HT-29 (cell line): ENCODE data around the gene LOX. TPM values are rescaled to one million over a fixed set of nuclear protein-coding genes. Genes with fewer than 3 reads are reported as not detected.

Experiments used
- DNase-seq: peaks from one replicate; pipeline ENCODE4 v3.0.0-alpha.2; 2015; ENCODE audit warnings: low spot score
- total RNA-seq: library from RNA; depleted of rRNA; stranded (reverse); fragments of >200 nt; shearing (Covaris generic); gene quantifications from 2 replicates; pipeline ENCODE4 v1.2.3, GENCODE V29; 2014; rRNA removed

LOX gene
- total RNA-seq, 1 experiment from 2014 or later = not detected

GRCh38 chr5:122054266-122054665, 23.8 kb downstream of the LOX start:
- no peak for DNase-seq

GRCh38 chr5:122053181-122054109, 24.6 kb downstream of the LOX start:
- no peak for DNase-seq

DNA sequence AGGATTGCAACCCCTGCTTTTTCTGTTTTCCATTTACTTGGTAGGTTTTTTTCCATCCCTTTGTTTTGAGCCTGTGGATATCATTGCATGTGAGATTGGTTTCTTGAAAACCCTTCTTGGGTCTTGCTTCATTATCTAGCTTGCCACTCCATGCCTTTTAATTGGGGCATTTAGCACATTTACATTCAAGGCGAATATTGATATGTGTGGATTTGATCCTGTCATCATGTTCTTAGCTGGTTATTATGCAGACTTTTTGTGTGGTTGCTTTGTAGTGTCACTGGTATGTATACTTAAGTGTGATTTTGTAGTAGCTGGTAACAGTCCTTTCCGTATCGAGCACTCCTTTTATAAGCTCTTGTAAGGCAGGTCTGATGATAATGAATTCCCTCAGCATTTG, 26.5 kb downstream of the LOX start:
- DNase-seq = no peak

- no peak for DNase-seq
Observed at GRCh38 chr5:122050959-122051358, 27.1 kb downstream of the LOX start.

DNA sequence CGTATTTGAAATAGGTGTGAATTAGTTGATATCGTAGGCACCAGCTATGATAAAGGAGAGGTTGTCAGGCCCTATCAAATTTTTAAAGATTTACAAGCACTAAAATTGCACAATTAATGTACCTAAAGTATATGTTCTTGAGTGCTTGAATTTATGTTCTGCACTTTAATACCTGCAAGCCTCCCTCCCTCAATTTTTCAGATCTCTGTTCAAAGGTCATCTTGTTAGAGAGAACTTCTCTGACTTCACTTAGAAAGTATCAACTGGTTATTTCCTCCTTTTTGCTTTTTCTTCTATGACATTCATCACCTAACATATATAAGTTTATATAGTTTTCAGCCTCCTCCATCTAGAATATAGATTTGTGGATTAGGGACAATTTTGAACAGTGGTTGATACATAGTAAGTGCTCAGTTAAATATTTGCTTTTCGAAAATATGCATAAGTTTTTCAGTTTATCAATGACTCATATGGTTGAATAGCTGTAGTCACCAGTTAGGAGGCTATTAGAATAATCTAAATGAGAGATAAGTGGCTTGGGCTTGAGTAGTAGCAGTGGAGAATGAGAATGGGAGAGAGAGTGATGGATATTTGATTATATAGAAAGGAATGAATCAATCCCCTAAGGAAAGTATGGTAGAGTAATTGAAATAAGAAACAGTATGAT, 37.3 kb downstream of the LOX start:
- DNase-seq = no peak

DNA sequence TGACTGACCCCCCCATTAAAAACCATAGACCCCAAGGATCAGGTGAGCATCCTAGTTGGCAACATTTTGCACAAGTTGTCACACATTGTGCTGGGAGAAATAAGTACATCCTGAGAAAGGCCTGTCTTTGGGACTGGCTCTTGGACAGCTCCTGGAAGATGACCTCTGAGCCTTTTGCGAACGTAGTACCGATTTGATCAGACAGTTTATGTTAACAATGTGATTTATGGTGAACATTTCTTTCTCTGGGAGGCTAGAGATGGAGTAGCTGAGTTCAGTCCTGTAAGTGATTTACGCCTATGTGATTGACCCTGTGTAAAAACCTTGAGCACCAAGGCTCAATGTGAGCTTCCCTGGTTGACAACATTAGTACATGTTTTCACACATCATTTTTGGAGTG, 41.7 kb downstream of the LOX start:
- DNase-seq = no peak

GRCh38 chr5:122035913-122036312, 42.1 kb downstream of the LOX start:
- no peak for DNase-seq

- no peak for DNase-seq
Observed at GRCh38 chr5:122031836-122032235, 46.2 kb downstream of the LOX start.

- peak; percentile 7 for DNase-seq
Observed at GRCh38 chr5:122030251-122030650, 47.8 kb downstream of the LOX start.

GRCh38 chr5:122029818-122030217, 48.2 kb downstream of the LOX start:
- DNase-seq = no peak

DNA sequence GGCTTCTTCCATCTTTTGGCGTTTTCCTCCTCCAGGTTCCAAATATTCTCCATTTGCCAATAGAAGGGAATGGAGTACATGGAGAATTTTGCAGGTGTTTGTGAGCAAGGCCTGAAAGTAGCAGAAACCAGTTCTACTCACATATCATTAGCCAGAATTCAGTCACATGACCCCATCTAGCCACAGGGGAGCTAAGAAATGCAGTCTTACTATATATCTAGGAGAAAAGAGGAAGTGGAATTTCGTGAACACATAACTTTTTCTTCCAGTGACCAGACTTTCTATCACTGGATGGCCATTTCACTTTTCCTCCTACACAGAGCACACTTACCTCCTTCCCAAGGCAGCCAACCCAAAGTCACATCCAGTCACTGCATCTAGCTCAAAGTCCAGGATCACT, 55.1 kb downstream of the LOX start:
- DNase-seq = no peak

DNA sequence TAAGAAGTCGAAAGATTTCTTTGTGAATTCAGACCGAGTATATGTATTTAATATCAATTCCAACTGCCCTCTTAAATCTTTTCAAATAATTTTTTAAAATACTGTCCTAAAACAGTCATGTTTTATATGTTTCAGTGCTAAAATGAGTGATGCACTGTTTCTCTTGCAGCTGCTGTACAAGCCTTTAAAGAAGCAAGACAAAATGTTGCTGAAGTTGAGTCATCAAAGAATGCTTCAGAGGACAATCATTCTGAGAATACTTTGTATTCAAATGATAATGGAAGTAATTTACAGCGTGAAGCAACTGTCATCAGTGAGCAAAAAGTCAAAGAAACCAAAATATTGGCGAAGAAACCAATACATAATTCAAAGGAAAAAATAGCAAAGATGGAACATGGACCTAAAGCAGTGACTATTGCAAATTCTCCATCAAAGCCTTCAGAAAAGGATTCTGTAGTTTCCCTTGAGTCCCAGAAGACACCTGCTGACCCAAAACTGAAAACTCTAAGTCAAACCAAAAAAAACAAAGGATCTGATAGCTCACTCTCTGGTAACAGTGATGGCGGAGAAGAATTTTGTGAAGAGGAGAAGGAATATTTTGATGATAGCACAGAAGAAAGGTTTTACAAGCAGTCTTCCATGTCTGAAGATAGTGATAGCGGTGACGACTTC, 58.0 kb downstream of the LOX start:
- DNase-seq = no peak

DNA sequence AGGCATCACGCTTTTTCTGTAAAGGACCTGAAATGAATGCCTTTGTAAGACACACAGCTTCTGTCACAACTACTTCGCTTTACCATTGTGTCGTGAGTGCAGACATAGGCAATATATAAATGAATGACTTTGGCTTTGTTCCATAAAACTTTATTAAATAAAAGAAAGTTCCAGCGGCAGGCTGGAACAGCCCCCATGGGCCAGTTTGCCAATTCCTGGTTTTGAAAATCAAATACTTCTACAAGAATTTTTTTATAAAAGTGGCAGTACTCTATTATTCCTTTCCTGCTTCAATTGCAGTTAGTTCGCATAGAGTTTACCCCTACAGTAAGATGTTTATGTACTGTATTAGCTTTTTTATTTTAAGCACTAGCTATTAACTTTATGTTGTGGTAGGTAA, 62.6 kb downstream of the LOX start:
- no peak for DNase-seq

GRCh38 chr5:122014236-122014935, 63.7 kb downstream of the LOX start:
- DNase-seq = no peak

Other genes with a start within 250 kb of the LOX start
- not detected in 2 replicates for gene FTMT, start 226.4 kb downstream of the LOX start, total RNA-seq
- 4.2 and 5.7 TPM in 2 replicates for gene SRFBP1, start 116.3 kb downstream of the LOX start, total RNA-seq
- 0.08 and 0.29 TPM in 2 replicates for gene ZNF474, start 51.3 kb upstream of the LOX start, total RNA-seq
- gene SNCAIP, start 234.0 kb upstream of the LOX start, total RNA-seq = not detected in 2 replicates